Adrenal gland (tissue), 5 donors: ENCODE data around the gene GNG2.

ENCODE experiments used
- CTCF ChIP-seq, 6 experiments: fragments of 450-650 bp in 4 of 6; fragments of 200-600 bp in 2 of 6; sonication (generic) in 1 of 6; IDR thresholded peaks; 1 replicate in 5 of 6; 2 replicates in 1 of 6; pipeline versions ENCODE4 v1.5.1 to v1.8.0; 2016 to 2021; ENCODE audit warnings: antibody characterized with exemption in 6 of 6, mild to moderate bottlenecking in 2 of 6, moderate library complexity in 1 of 6
- POLR2A ChIP-seq, 2 donors: fragments of 450-650 bp; IDR thresholded peaks; one replicate each; pipeline ENCODE4 v1.6.1; 2017; ENCODE audit warnings: antibody characterized with exemption in 2 of 2, mild to moderate bottlenecking in 2 of 2, moderate library complexity in 1 of 2
- donor health status: DM: no; HTN: no; CAD: no.

- TF ChIP-seq CTCF (IDR thresholded peaks at IDR 0.05) (no peak), POLR2A (IDR thresholded peaks at IDR 0.05) (no peak)
These were observed 107.1 kb downstream of the GNG2 start for GRCh38 chr14:51967521-51967920.
